ENCODE data around the gene KIF23. TPM values are rescaled to one million over a fixed set of nuclear protein-coding genes. Genes with fewer than 3 reads are reported as not detected.

The KIF23 gene
- polyA plus RNA-seq, 2 of the 4 experiments (the other 2 are of a cell fraction) = 81.8 to 117 TPM

GRCh38 chr15:69402816-69403215 is 11.3 kb upstream of the KIF23 start:
- TF ChIP-seq GATA3 (IDR thresholded peaks at IDR 0.05; ENCODE audit: borderline replicate concordance) = no peak
- no peak for TF ChIP-seq ESRRA (IDR thresholded peaks at IDR 0.05; ENCODE audit: borderline replicate concordance, low read length)
- TF ChIP-seq TFCP2L1 (CRISPR knock-in tag; IDR thresholded peaks at IDR 0.05) = no peak
- TF ChIP-seq HEYL (CRISPR knock-in tag; IDR thresholded peaks at IDR 0.05) = no peak
- TF ChIP-seq HMGXB4 (CRISPR knock-in tag; IDR thresholded peaks at IDR 0.05; ENCODE audit: borderline replicate concordance) = no peak
- TF ChIP-seq MAFK (IDR thresholded peaks at IDR 0.05; ENCODE audit: partially characterized antibody) = no peak
- TF ChIP-seq JUN (IDR thresholded peaks at IDR 0.05) = no peak
- TF ChIP-seq, protein P1, sequence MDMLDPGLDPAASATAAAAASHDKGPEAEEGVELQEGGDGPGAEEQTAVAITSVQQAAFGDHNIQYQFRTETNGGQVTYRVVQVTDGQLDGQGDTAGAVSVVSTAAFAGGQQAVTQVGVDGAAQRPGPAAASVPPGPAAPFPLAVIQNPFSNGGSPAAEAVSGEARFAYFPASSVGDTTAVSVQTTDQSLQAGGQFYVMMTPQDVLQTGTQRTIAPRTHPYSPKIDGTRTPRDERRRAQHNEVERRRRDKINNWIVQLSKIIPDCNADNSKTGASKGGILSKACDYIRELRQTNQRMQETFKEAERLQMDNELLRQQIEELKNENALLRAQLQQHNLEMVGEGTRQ (IDR thresholded peaks at IDR 0.05) = no peak
- TF ChIP-seq HOXA7 (CRISPR knock-in tag; IDR thresholded peaks at IDR 0.05) = no peak
- TF ChIP-seq RCOR1 (IDR thresholded peaks at IDR 0.05; ENCODE audit: low read depth, low read length) = no peak
- TF ChIP-seq TP53 (CRISPR knock-in tag; IDR thresholded peaks at IDR 0.05) = no peak
- TF ChIP-seq RAD21 (conservative IDR thresholded peaks at IDR 0.05 in 1 of 2, IDR thresholded peaks at IDR 0.05 in 1 of 2) = no peak
- TF ChIP-seq HDAC2 (IDR thresholded peaks at IDR 0.05) = no peak
- TF ChIP-seq EHF (CRISPR knock-in tag; IDR thresholded peaks at IDR 0.05) = no peak
- TF ChIP-seq ZNF302 (CRISPR knock-in tag; IDR thresholded peaks at IDR 0.05) = no peak
- TF ChIP-seq, protein P2, sequence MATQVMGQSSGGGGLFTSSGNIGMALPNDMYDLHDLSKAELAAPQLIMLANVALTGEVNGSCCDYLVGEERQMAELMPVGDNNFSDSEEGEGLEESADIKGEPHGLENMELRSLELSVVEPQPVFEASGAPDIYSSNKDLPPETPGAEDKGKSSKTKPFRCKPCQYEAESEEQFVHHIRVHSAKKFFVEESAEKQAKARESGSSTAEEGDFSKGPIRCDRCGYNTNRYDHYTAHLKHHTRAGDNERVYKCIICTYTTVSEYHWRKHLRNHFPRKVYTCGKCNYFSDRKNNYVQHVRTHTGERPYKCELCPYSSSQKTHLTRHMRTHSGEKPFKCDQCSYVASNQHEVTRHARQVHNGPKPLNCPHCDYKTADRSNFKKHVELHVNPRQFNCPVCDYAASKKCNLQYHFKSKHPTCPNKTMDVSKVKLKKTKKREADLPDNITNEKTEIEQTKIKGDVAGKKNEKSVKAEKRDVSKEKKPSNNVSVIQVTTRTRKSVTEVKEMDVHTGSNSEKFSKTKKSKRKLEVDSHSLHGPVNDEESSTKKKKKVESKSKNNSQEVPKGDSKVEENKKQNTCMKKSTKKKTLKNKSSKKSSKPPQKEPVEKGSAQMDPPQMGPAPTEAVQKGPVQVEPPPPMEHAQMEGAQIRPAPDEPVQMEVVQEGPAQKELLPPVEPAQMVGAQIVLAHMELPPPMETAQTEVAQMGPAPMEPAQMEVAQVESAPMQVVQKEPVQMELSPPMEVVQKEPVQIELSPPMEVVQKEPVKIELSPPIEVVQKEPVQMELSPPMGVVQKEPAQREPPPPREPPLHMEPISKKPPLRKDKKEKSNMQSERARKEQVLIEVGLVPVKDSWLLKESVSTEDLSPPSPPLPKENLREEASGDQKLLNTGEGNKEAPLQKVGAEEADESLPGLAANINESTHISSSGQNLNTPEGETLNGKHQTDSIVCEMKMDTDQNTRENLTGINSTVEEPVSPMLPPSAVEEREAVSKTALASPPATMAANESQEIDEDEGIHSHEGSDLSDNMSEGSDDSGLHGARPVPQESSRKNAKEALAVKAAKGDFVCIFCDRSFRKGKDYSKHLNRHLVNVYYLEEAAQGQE (IDR thresholded peaks at IDR 0.05) = no peak
- TF ChIP-seq RNF2 (IDR thresholded peaks at IDR 0.05; ENCODE audit: borderline replicate concordance, low read depth) = no peak
- TF ChIP-seq PHF8 (IDR thresholded peaks at IDR 0.05; ENCODE audit: borderline replicate concordance, low read depth) = no peak
- TF ChIP-seq BCL3 (IDR thresholded peaks at IDR 0.05) = no peak
- no peak for TF ChIP-seq FOXS1 (CRISPR knock-in tag; IDR thresholded peaks at IDR 0.05)
- WGBS (ENCODE audit: missing lambda C conversion rate) = 74% methylated on average over 2 of the region's 2 CpGs
- Histone ChIP-seq H3K4me1 (no peaks in the 10 kb centered on the region), H3K9me3 (no peaks in the 10 kb centered on the region), H3K4me2 (no peak overlapping the region), H3K27ac (no peak overlapping the region), H3K4me3 (no peak overlapping the region)
- FAIRE-seq = no peak
- ATAC-seq = no peak
- no peak for DNase-seq (ENCODE audit: low read depth in 1 of 2, low spot score in 1 of 2)
- ChIA-PET CTCF (interaction anchor here (1.1 to 6.9 kb wide), 3 partner anchors 8 to 371 kb away, joined by 3 to 86 read pairs (median 19); no protein-coding TSS in a partner anchor), POLR2A (no interaction called here)

GRCh38 chr15:69403594-69403993 is 10.6 kb upstream of the KIF23 start:
- POLR2A ChIA-PET = no interaction called here
- FAIRE-seq (no peak), ATAC-seq (no peak), DNase-seq (ENCODE audit: low read depth in 1 of 2, low spot score in 1 of 2) (no peak)
- CTCF ChIA-PET = interaction anchor here (0.8 to 6.9 kb wide), 5 partner anchors 9 to 344 kb away, joined by 3 to 86 read pairs (median 5); partner anchors contain the start of gene KIF23
- H3K4me2 ChIP-seq = no peak overlapping the region
- H3K9me3 ChIP-seq = no peaks in the 10 kb centered on the region
- H3K27ac ChIP-seq = no peak overlapping the region
- H3K4me1 ChIP-seq = no peaks in the 10 kb centered on the region
- H3K4me3 ChIP-seq = no peak overlapping the region
- 91% methylated on average over 4 of the region's 4 CpGs for WGBS (ENCODE audit: missing lambda C conversion rate)
- no peak for TF ChIP-seq HOXA7 (CRISPR knock-in tag; IDR thresholded peaks at IDR 0.05)
- TF ChIP-seq, protein P2 (IDR thresholded peaks at IDR 0.05) = no peak
- TF ChIP-seq CHD2 (IDR thresholded peaks at IDR 0.05; ENCODE audit: low read length, partially characterized antibody) = no peak
- TF ChIP-seq POLR2AphosphoS2 (conservative IDR thresholded peaks at IDR 0.05; ENCODE audit: low read length) = no peak
- TF ChIP-seq CBX2 (IDR thresholded peaks at IDR 0.05; ENCODE audit: borderline replicate concordance, low read depth) = no peak
- no peak for TF ChIP-seq HMGXB4 (CRISPR knock-in tag; IDR thresholded peaks at IDR 0.05; ENCODE audit: borderline replicate concordance)
- TF ChIP-seq KDM1A (IDR thresholded peaks at IDR 0.05; ENCODE audit: low read depth) = no peak

Data from A549 (cell line).